Activated effector memory CD4-positive, alpha-beta T cell treated with anti-CD3 and anti-CD28 coated beads, Interleukin-2, amount 50 U/mL, for 16 hours (primary cell): ENCODE data around the gene HMMR.
"Not testable (repeated sequence)": the region's sequence is repeated elsewhere in the genome, so short reads cannot be mapped to it uniquely, and the experiment has no call there.

Experiments
- DNase-seq: peaks from one replicate; pipeline ENCODE4 v3.0.0-alpha.2; 2020

HMMR gene

GRCh38 chr5:163460562-163461171, at the start of gene HMMR:
HMMR (plus strand) TSS chr5:163460632; CDS start chr5:163460693, 61 bp downstream.
- DNase-seq: no peak

- DNase-seq: not testable (repeated sequence)
These were observed 44.8 kb upstream of the HMMR start for GRCh38 chr5:163415673-163416072.

GRCh38 chr5:163424836-163425235, 35.6 kb upstream of the HMMR start:
- DNase-seq: no peak

GRCh38 chr5:163426128-163426527, 34.3 kb upstream of the HMMR start:
- not testable (repeated sequence) for DNase-seq

GRCh38 chr5:163432544-163432943, 27.9 kb upstream of the HMMR start:
- DNase-seq: no peak

GRCh38 chr5:163433271-163433670, 27.2 kb upstream of the HMMR start:
- no peak for DNase-seq

GRCh38 chr5:163434401-163434866, 26.0 kb upstream of the HMMR start:
- peak; percentile 74 for DNase-seq

- no peak for DNase-seq
These were observed 23.9 kb upstream of the HMMR start for GRCh38 chr5:163436515-163436914.

- DNase-seq: no peak
These were observed 23.5 kb upstream of the HMMR start for GRCh38 chr5:163437011-163437308.

GRCh38 chr5:163437309-163438182, 22.9 kb upstream of the HMMR start, which contains the start of gene CCNG1:
CCNG1 (plus strand) TSS chr5:163437595; CDS start chr5:163439257, 1,662 bp downstream.
- peak; percentile 95 for DNase-seq

- no peak for DNase-seq
These were observed 21.4 kb upstream of the HMMR start for GRCh38 chr5:163439092-163439425.

- DNase-seq: no peak
These were observed 19.5 kb upstream of the HMMR start for GRCh38 chr5:163440954-163441353.

GRCh38 chr5:163444526-163444925, 15.9 kb upstream of the HMMR start:
- DNase-seq: no peak

GRCh38 chr5:163445345-163445744, 15.1 kb upstream of the HMMR start:
- DNase-seq: no peak

GRCh38 chr5:163447191-163447590, 13.2 kb upstream of the HMMR start:
- no peak for DNase-seq

- no peak for DNase-seq
These were observed 12.6 kb upstream of the HMMR start for GRCh38 chr5:163447875-163448274.

GRCh38 chr5:163448491-163448890, 11.9 kb upstream of the HMMR start:
- no peak for DNase-seq

GRCh38 chr5:163451489-163451888, 8.9 kb upstream of the HMMR start:
- DNase-seq: no peak

GRCh38 chr5:163453705-163454104, 6.7 kb upstream of the HMMR start:
- DNase-seq: no peak

GRCh38 chr5:163455406-163455805, 5.0 kb upstream of the HMMR start:
- DNase-seq: not testable (repeated sequence)

- no peak for DNase-seq
These were observed 4.3 kb upstream of the HMMR start for GRCh38 chr5:163456029-163456589.

GRCh38 chr5:163456840-163457239, 3.6 kb upstream of the HMMR start:
- no peak for DNase-seq

GRCh38 chr5:163458778-163459385, 1.6 kb upstream of the HMMR start:
- DNase-seq: no peak

GRCh38 chr5:163459462-163459818, 992 bp upstream of the HMMR start:
- no peak for DNase-seq
